SK-N-SH (cell line): ENCODE measurements around the gene PPP1R9A.

Experiments
- CTCF ChIP-seq: fragments of 200-600 bp; sonication (generic); IDR thresholded peaks from 2 replicates; pipeline ENCODE4 v1.6.1; 2017; ENCODE audit warnings: antibody characterized with exemption, mild to moderate bottlenecking, moderate library complexity
- EP300 ChIP-seq, 2 experiments: IDR thresholded peaks; 2 replicates each; pipeline versions ENCODE4 v1.4.0 to v1.6.1; 2012; ENCODE audit warnings: borderline replicate concordance in 1 of 2, low read depth in 1 of 2, low read length in 1 of 2
- FOXJ3 ChIP-seq: sonication (generic); formaldehyde crosslinking; IDR thresholded peaks from 2 replicates; pipeline ENCODE4 v1.5.1; 2020; ENCODE audit warnings: mild to moderate bottlenecking, missing genetic modification reagents
- MAX ChIP-seq: IDR thresholded peaks from 2 replicates; pipeline ENCODE4 v1.4.0; 2012; ENCODE audit warnings: low read depth
- TAF1 ChIP-seq: IDR thresholded peaks from 2 replicates; pipeline ENCODE4 v1.6.1; 2012; ENCODE audit warnings: low read depth, mild to moderate bottlenecking, low read length, moderate library complexity, borderline replicate concordance
- TCF12 ChIP-seq: IDR thresholded peaks from 2 replicates; pipeline ENCODE4 v1.4.0; 2012

GRCh38 chr7:94949532-94949931 is 42.1 kb downstream of the PPP1R9A start:
- TF ChIP-seq EP300 (IDR thresholded peaks at IDR 0.05; ENCODE audit: borderline replicate concordance in 1 of 2, low read depth in 1 of 2, low read length in 1 of 2) (no peak), FOXJ3 (CRISPR knock-in tag) (no peak), CTCF (no peak), MAX (no peak), TCF12 (no peak), TAF1 (no peak)
